ENCODE measurements around the gene RNF208. TPM values are rescaled to one million over a fixed set of nuclear protein-coding genes. Genes with fewer than 3 reads are reported as not detected.
"Not testable (repeated sequence)": the region's sequence is repeated elsewhere in the genome, so short reads cannot be mapped to it uniquely, and the experiment has no call there.

RNF208 gene
- polyA plus RNA-seq, 4 donors, result 7.9 to 16.3 (median 10.1) TPM

GRCh38 chr9:137240318-137240840 lies 18.3 kb upstream of the RNF208 start:
- peak in 2 of 4 donors; percentile 49 to 53 for DNase-seq (ENCODE audit: low read depth in 4 of 4, low spot score in 3 of 4)

GRCh38 chr9:137239541-137240200 lies 17.6 kb upstream of the RNF208 start:
- not testable (repeated sequence) for DNase-seq (ENCODE audit: low read depth in 4 of 4, low spot score in 3 of 4)

GRCh38 chr9:137237759-137238726 lies 16.0 kb upstream of the RNF208 start:
- DNase-seq (ENCODE audit: low read depth in 4 of 4, low spot score in 3 of 4), result no peak

- DNase-seq (ENCODE audit: low read depth in 4 of 4, low spot score in 3 of 4), result no peak
These were observed 14.9 kb upstream of the RNF208 start for GRCh38 chr9:137236936-137237421.

GRCh38 chr9:137236238-137236935 lies 14.3 kb upstream of the RNF208 start:
- peak; percentile 67 to 81 (median 72) for DNase-seq (ENCODE audit: low read depth in 4 of 4, low spot score in 3 of 4)

- DNase-seq (ENCODE audit: low read depth in 4 of 4, low spot score in 3 of 4), result no peak
These were observed 13.6 kb upstream of the RNF208 start for GRCh38 chr9:137235424-137236237.

GRCh38 chr9:137234758-137235423 lies 12.9 kb upstream of the RNF208 start:
- DNase-seq (ENCODE audit: low read depth in 4 of 4, low spot score in 3 of 4), result no peak

GRCh38 chr9:137234055-137234697 lies 12.1 kb upstream of the RNF208 start:
- DNase-seq (ENCODE audit: low read depth in 4 of 4, low spot score in 3 of 4), result no peak

GRCh38 chr9:137233143-137233980 lies 11.3 kb upstream of the RNF208 start:
- DNase-seq (ENCODE audit: low read depth in 4 of 4, low spot score in 3 of 4), result no peak

GRCh38 chr9:137232510-137232909 lies 10.5 kb upstream of the RNF208 start:
- DNase-seq (ENCODE audit: low read depth in 4 of 4, low spot score in 3 of 4), result no peak

- DNase-seq (ENCODE audit: low read depth in 4 of 4, low spot score in 3 of 4), result no peak
These were observed 10.1 kb upstream of the RNF208 start for GRCh38 chr9:137232101-137232500.

- DNase-seq (ENCODE audit: low read depth in 4 of 4, low spot score in 3 of 4), result no peak
These were observed 9.5 kb upstream of the RNF208 start for GRCh38 chr9:137231372-137232039.

- DNase-seq (ENCODE audit: low read depth in 4 of 4, low spot score in 3 of 4), result no peak
These were observed 8.8 kb upstream of the RNF208 start, which contains the start of gene SLC34A3 for GRCh38 chr9:137230705-137231371. SLC34A3 (plus strand) TSS chr9:137230901; CDS start chr9:137231703, 802 bp downstream.

- DNase-seq (ENCODE audit: low read depth in 4 of 4, low spot score in 3 of 4), result no peak
These were observed 8.1 kb upstream of the RNF208 start for GRCh38 chr9:137229903-137230704.

- DNase-seq (ENCODE audit: low read depth in 4 of 4, low spot score in 3 of 4), result no peak
These were observed 7.2 kb upstream of the RNF208 start for GRCh38 chr9:137228968-137229896.
